ENCODE measurements around the gene OR7C1. TPM values are rescaled to one million over a fixed set of nuclear protein-coding genes. Genes with fewer than 3 reads are reported as not detected.

The OR7C1 gene
- total RNA-seq, 1 experiment from 2014 or later, result not detected

DNA sequence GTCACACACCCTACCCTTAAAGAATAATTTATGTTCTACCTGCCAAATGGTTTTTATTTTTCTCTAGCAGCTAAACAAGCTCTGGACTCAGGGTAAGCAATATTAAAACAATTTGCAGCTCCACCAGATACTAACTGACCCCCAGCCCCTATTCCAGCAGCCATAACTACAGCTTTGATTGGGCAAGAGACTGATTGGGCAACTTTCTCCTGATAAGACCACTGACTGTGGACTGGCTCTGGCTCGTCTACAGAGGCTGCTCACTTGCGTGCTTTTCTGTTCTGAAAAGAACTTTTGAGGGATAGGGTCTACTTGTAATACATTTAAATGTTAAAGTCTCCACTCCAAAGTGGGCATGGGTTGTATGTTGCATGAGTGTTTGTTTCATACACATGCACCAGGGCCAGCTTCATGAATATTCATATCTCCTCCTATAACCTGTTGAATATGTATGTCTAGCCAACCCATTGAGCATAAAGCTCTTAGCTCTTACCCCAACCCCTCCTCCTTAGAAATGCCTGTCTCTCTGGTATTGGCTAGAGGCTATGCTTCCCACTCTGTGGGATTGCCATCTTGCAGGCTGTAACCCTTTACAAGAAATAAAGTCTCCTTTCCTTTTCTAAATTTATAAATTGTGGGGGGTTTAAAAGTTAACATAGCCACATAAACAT lies 19.9 kb downstream of the OR7C1 start (continued):
- TF ChIP-seq, protein P1, sequence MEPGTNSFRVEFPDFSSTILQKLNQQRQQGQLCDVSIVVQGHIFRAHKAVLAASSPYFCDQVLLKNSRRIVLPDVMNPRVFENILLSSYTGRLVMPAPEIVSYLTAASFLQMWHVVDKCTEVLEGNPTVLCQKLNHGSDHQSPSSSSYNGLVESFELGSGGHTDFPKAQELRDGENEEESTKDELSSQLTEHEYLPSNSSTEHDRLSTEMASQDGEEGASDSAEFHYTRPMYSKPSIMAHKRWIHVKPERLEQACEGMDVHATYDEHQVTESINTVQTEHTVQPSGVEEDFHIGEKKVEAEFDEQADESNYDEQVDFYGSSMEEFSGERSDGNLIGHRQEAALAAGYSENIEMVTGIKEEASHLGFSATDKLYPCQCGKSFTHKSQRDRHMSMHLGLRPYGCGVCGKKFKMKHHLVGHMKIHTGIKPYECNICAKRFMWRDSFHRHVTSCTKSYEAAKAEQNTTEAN (CRISPR knock-in tag; IDR thresholded peaks at IDR 0.05), result no peak
- TF ChIP-seq ZNF423 (CRISPR knock-in tag; IDR thresholded peaks at IDR 0.05) (no peak), GRHL2 (CRISPR knock-in tag; IDR thresholded peaks at IDR 0.05; ENCODE audit: insufficient replicate concordance, severe bottlenecking) (no peak), FOXK1 (CRISPR knock-in tag; IDR thresholded peaks at IDR 0.05) (no peak), ZNF317 (CRISPR knock-in tag; IDR thresholded peaks at IDR 0.05; ENCODE audit: borderline replicate concordance, low read depth) (no peak), ATF1 (CRISPR knock-in tag; IDR thresholded peaks at IDR 0.05) (no peak), RORB (CRISPR knock-in tag; IDR thresholded peaks at IDR 0.05) (no peak)

DNA sequence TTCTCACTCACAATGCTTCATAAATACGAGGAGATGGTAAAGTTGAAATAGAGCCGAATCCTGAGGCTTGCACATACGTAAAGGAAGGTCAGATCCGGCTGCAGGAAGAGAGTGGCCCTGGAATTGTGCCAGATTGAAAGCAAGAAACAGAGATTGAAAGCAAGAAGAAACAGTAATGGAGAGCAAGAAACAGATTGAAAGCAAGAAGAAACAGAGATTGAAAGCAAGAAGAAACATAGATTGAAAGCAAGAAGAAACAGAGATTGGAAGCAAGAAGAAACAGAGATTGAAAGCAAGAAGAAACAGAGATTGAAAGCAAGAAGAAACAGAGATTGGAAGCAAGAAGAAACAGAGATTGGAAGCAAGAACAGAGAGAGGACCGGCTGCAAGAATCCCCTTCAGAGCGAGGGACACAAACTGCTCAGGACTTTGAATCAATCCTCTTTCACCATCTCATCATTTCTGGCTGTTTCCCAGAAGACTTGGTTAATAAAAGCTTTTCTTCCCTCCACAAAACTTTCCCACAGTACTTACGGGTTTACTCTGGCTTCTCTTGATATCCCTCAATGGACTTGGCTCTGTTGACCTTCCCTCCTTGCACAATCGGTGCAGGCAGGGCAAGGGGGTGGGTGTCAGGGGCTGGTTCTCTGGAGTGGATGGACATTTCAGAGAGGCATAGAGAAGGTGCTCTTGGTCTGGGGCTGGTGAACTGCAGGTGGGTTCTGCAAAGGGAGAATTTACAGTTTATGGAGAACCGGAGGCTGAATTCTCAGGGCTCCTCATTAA lies 25.5 kb downstream of the OR7C1 start:
- H3K9me3 Mint-ChIP-seq, result peaks cover 3% of the 10 kb centered on the region
- H3K4me3 Mint-ChIP-seq, result no peak overlapping the region
- peaks cover 10% of the 10 kb centered on the region for H3K4me1 Mint-ChIP-seq
- ChIA-PET CTCF (interaction anchor here (1.9 kb wide), 1 partner anchor 23 kb away, joined by 8 read pairs; no protein-coding TSS in a partner anchor), POLR2A (interaction anchor here (0.5 kb wide), 1 partner anchor 397 kb away, joined by 4 read pairs; no protein-coding TSS in a partner anchor)
- TF ChIP-seq, protein P2, sequence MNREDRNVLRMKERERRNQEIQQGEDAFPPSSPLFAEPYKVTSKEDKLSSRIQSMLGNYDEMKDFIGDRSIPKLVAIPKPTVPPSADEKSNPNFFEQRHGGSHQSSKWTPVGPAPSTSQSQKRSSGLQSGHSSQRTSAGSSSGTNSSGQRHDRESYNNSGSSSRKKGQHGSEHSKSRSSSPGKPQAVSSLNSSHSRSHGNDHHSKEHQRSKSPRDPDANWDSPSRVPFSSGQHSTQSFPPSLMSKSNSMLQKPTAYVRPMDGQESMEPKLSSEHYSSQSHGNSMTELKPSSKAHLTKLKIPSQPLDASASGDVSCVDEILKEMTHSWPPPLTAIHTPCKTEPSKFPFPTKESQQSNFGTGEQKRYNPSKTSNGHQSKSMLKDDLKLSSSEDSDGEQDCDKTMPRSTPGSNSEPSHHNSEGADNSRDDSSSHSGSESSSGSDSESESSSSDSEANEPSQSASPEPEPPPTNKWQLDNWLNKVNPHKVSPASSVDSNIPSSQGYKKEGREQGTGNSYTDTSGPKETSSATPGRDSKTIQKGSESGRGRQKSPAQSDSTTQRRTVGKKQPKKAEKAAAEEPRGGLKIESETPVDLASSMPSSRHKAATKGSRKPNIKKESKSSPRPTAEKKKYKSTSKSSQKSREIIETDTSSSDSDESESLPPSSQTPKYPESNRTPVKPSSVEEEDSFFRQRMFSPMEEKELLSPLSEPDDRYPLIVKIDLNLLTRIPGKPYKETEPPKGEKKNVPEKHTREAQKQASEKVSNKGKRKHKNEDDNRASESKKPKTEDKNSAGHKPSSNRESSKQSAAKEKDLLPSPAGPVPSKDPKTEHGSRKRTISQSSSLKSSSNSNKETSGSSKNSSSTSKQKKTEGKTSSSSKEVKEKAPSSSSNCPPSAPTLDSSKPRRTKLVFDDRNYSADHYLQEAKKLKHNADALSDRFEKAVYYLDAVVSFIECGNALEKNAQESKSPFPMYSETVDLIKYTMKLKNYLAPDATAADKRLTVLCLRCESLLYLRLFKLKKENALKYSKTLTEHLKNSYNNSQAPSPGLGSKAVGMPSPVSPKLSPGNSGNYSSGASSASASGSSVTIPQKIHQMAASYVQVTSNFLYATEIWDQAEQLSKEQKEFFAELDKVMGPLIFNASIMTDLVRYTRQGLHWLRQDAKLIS (CRISPR knock-in tag; IDR thresholded peaks at IDR 0.05; ENCODE audit: borderline replicate concordance), result no peak
- TF ChIP-seq, protein P3, sequence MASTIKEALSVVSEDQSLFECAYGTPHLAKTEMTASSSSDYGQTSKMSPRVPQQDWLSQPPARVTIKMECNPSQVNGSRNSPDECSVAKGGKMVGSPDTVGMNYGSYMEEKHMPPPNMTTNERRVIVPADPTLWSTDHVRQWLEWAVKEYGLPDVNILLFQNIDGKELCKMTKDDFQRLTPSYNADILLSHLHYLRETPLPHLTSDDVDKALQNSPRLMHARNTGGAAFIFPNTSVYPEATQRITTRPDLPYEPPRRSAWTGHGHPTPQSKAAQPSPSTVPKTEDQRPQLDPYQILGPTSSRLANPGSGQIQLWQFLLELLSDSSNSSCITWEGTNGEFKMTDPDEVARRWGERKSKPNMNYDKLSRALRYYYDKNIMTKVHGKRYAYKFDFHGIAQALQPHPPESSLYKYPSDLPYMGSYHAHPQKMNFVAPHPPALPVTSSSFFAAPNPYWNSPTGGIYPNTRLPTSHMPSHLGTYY (CRISPR knock-in tag; IDR thresholded peaks at IDR 0.05), result no peak
- TF ChIP-seq CREB1 (CRISPR knock-in tag; IDR thresholded peaks at IDR 0.05) (no peak), HMGA2 (CRISPR knock-in tag; IDR thresholded peaks at IDR 0.05) (no peak), TEAD1 (CRISPR knock-in tag; IDR thresholded peaks at IDR 0.05) (no peak), GTF2I (CRISPR knock-in tag; conservative IDR thresholded peaks at IDR 0.05) (no peak), ETV6 (CRISPR knock-in tag; IDR thresholded peaks at IDR 0.05) (no peak)
- TF ChIP-seq, protein P4, sequence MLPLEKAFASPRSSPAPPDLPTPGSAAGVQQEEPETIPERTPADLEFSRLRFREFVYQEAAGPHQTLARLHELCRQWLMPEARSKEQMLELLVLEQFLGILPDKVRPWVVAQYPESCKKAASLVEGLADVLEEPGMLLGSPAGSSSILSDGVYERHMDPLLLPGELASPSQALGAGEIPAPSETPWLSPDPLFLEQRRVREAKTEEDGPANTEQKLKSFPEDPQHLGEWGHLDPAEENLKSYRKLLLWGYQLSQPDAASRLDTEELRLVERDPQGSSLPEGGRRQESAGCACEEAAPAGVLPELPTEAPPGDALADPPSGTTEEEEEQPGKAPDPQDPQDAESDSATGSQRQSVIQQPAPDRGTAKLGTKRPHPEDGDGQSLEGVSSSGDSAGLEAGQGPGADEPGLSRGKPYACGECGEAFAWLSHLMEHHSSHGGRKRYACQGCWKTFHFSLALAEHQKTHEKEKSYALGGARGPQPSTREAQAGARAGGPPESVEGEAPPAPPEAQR (CRISPR knock-in tag; IDR thresholded peaks at IDR 0.05), result no peak
- DNase-seq (ENCODE audit: low spot score), result no peak
- ATAC-seq, result no peak
- H3K27me3 Mint-ChIP-seq (ENCODE audit: low read depth), result no peaks in the 10 kb centered on the region
- H3K27ac Mint-ChIP-seq, result no peak overlapping the region
- H3K36me3 Mint-ChIP-seq, result no peaks in the 10 kb centered on the region

Data from WTC11 (cell line).